ENCODE results near the gene SLC41A2. TPM values are rescaled to one million over a fixed set of nuclear protein-coding genes. Genes with fewer than 3 reads are reported as not detected.

Gene SLC41A2
- polyA plus RNA-seq, 1 donor (not counting 4 experiments of a cell fraction or from before 2014, with no cell fraction given), result 1.2 TPM

GRCh38 chr12:104997541-104997940 is 39.5 kb upstream of the SLC41A2 start:
- dilution Hi-C loops (cut with MboI; ENCODE audit: extremely low pct_ligation_motif_present, low sequenced_read_pairs), result no loop called here
- Histone ChIP-seq H3K27me3 (ENCODE audit: control insufficient read depth, extremely low read depth, insufficient read depth, low read length) (no peaks in the 10 kb centered on the region), H3K4me3 (ENCODE audit: control insufficient read depth in 2 of 3, extremely low read depth in 1 of 3, insufficient read depth in 2 of 3, low read depth in 1 of 3, low read length in 3 of 3) (no peak overlapping the region), H4K20me1 (ENCODE audit: control insufficient read depth, extremely low read depth, insufficient read depth, low read length) (no peaks in the 10 kb centered on the region), H3K9me1 (ENCODE audit: control insufficient read depth, extremely low read depth, insufficient read depth, low read length) (peaks cover 2% of the 10 kb centered on the region), H2AFZ (ENCODE audit: control insufficient read depth, low read length) (no peak overlapping the region), H3K79me2 (ENCODE audit: control insufficient read depth, insufficient read depth, low read length) (no peaks in the 10 kb centered on the region), H3K27ac (ENCODE audit: control insufficient read depth, insufficient read depth, low read length) (no peak overlapping the region), H3K9me3 (ENCODE audit: control insufficient read depth, low read depth, low read length) (no peaks in the 10 kb centered on the region), H3K9ac (ENCODE audit: control insufficient read depth, extremely low read depth, insufficient read depth, low read length) (no peak overlapping the region), H3K4me2 (ENCODE audit: control insufficient read depth, extremely low read depth, insufficient read depth, low read depth, low read length) (no peak overlapping the region), H3K4me1 (ENCODE audit: control insufficient read depth, extremely low read depth, insufficient read depth, low read length) (no peaks in the 10 kb centered on the region), H3K36me3 (ENCODE audit: control insufficient read depth in 2 of 2, extremely low read depth in 1 of 2, insufficient read depth in 2 of 2, low read length in 2 of 2) (peaks cover 18 to 20% of the 10 kb centered on the region in 2 experiments)
- FAIRE-seq (no peak), DNase-seq (ENCODE audit: low read depth, low spot score) (no peak)
- TF ChIP-seq EZH2 (IDR thresholded peaks at IDR 0.05; ENCODE audit: low read length), result no peak
- no peak for TF ChIP-seq CTCF (optimal IDR thresholded peaks at IDR 0.05 in 1 of 3, IDR thresholded peaks at IDR 0.05 in 1 of 3, conservative IDR thresholded peaks at IDR 0.05 in 1 of 3; ENCODE audit: extremely low read depth in 1 of 3, insufficient read depth in 2 of 3, low read length in 3 of 3)

DNA sequence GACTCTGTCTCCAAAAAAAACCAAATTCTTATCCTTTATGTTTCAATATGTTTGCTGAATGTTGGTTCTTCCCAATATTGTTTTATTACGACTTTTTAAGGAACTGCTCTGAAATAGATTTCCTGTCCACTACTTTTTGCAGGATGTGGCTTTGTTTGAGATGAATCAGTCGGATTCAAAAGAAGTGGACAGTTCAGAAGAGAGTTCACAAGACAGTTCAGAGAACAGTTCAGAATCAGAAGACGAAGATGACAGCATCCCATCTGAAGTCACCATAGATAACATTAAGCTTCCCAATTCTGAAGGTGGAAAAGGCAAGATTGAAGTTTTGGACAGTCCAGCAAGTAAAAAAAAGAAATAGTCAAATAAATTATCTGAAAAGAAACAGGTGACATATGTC is 36.2 kb upstream of the SLC41A2 start:
- no peak for FAIRE-seq
- no peak for DNase-seq (ENCODE audit: low read depth, low spot score)
- H3K4me2 ChIP-seq (ENCODE audit: control insufficient read depth, extremely low read depth, insufficient read depth, low read depth, low read length), result no peak overlapping the region
- H3K27me3 ChIP-seq (ENCODE audit: control insufficient read depth, extremely low read depth, insufficient read depth, low read length), result no peaks in the 10 kb centered on the region
- no peak overlapping the region for H3K4me3 ChIP-seq (ENCODE audit: control insufficient read depth in 2 of 3, extremely low read depth in 1 of 3, insufficient read depth in 2 of 3, low read depth in 1 of 3, low read length in 3 of 3)
- peaks cover 2% of the 10 kb centered on the region for H3K9me1 ChIP-seq (ENCODE audit: control insufficient read depth, extremely low read depth, insufficient read depth, low read length)
- no peak overlapping the region for H3K9ac ChIP-seq (ENCODE audit: control insufficient read depth, extremely low read depth, insufficient read depth, low read length)
- dilution Hi-C loops (cut with MboI; ENCODE audit: extremely low pct_ligation_motif_present, low sequenced_read_pairs), result no loop called here
- H3K27ac ChIP-seq (ENCODE audit: control insufficient read depth, insufficient read depth, low read length), result no peak overlapping the region
- no peaks in the 10 kb centered on the region for H3K9me3 ChIP-seq (ENCODE audit: control insufficient read depth, low read depth, low read length)
- H3K4me1 ChIP-seq (ENCODE audit: control insufficient read depth, extremely low read depth, insufficient read depth, low read length), result no peaks in the 10 kb centered on the region
- no peak for TF ChIP-seq CTCF (optimal IDR thresholded peaks at IDR 0.05 in 1 of 3, IDR thresholded peaks at IDR 0.05 in 1 of 3, conservative IDR thresholded peaks at IDR 0.05 in 1 of 3; ENCODE audit: extremely low read depth in 1 of 3, insufficient read depth in 2 of 3, low read length in 3 of 3)
- TF ChIP-seq EZH2 (IDR thresholded peaks at IDR 0.05; ENCODE audit: low read length), result no peak
- H3K36me3 ChIP-seq (ENCODE audit: control insufficient read depth in 2 of 2, extremely low read depth in 1 of 2, insufficient read depth in 2 of 2, low read length in 2 of 2), result peaks cover 21% of the 10 kb centered on the region in 2 experiments
- H2AFZ ChIP-seq (ENCODE audit: control insufficient read depth, low read length), result no peak overlapping the region
- H4K20me1 ChIP-seq (ENCODE audit: control insufficient read depth, extremely low read depth, insufficient read depth, low read length), result no peaks in the 10 kb centered on the region
- peaks cover 12% of the 10 kb centered on the region for H3K79me2 ChIP-seq (ENCODE audit: control insufficient read depth, insufficient read depth, low read length)

Measured in keratinocyte (primary cell).